ENCODE results near the gene BRD4.
"Not testable (repeated sequence)": the region's sequence is repeated elsewhere in the genome, so short reads cannot be mapped to it uniquely, and the experiment has no call there.

The BRD4 gene

DNA sequence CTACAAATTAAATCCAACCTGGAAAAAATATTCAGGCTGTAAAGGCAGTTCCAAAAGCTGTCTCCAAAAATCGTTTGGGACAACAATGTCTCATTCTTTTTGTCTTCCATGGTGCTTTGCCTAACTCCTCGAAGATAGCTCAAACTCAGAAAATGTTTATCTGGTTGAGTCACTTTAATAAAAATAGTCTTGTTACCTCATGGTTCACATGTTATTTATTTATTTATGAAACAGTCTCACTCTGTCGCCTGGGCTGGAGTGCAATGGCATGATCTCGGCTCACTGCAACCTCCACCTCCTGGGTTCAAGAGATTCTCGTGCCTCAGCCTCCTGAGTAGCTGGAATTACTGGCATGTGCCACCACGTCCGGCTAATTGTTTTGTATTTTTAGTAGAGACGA is 4.9 kb upstream of the BRD4 start:
- no peak overlapping the region for H3K9ac ChIP-seq (ENCODE audit: low read length in 5 of 5)
- H3K4me3 ChIP-seq (ENCODE audit: low read depth in 1 of 5, low read length in 5 of 5), result no peak overlapping the region
- peaks cover 0 to 10% (median 9%) of the 10 kb centered on the region in 5 donors for H3K4me1 ChIP-seq (ENCODE audit: control insufficient read depth in 5 of 5, insufficient read depth in 5 of 5, low read length in 5 of 5)
- no peaks in the 10 kb centered on the region for H3K9me3 ChIP-seq (ENCODE audit: control insufficient read depth in 5 of 5, low read length in 5 of 5)
- no peaks in the 10 kb centered on the region for H3K36me3 ChIP-seq (ENCODE audit: control insufficient read depth in 5 of 5, insufficient read depth in 5 of 5, low read length in 5 of 5)
- no peak overlapping the region for H3K27ac ChIP-seq (ENCODE audit: low read depth, low read length)
- H3K27me3 ChIP-seq (ENCODE audit: control insufficient read depth in 5 of 5, insufficient read depth in 4 of 5, low read length in 5 of 5), result no peaks in the 10 kb centered on the region

GRCh38 chr19:15335992-15336391 is 3.7 kb upstream of the BRD4 start:
- not testable (repeated sequence) for H3K27ac ChIP-seq (ENCODE audit: low read depth, low read length); H3K9me3 ChIP-seq (ENCODE audit: control insufficient read depth in 5 of 5, low read length in 5 of 5); H3K9ac ChIP-seq (ENCODE audit: low read length in 5 of 5); H3K36me3 ChIP-seq (ENCODE audit: control insufficient read depth in 5 of 5, insufficient read depth in 5 of 5, low read length in 5 of 5); H3K4me3 ChIP-seq (ENCODE audit: low read depth in 1 of 5, low read length in 5 of 5); H3K27me3 ChIP-seq (ENCODE audit: control insufficient read depth in 5 of 5, insufficient read depth in 4 of 5, low read length in 5 of 5)
- peaks cover 0 to 14% (median 11%) of the 10 kb centered on the region in 5 donors for H3K4me1 ChIP-seq (ENCODE audit: control insufficient read depth in 5 of 5, insufficient read depth in 5 of 5, low read length in 5 of 5)

GRCh38 chr19:15331419-15332310 is 674 bp downstream of the BRD4 start:
- Histone ChIP-seq H3K9me3 (ENCODE audit: control insufficient read depth in 5 of 5, low read length in 5 of 5) (no peaks in the 10 kb centered on the region), H3K9ac (ENCODE audit: low read length in 5 of 5) (peak overlapping the region in 4 of 5 donors; percentile 77 to 98 (median 94)), H3K4me3 (ENCODE audit: low read depth in 1 of 5, low read length in 5 of 5) (peak overlapping the region; percentile 73 to 94 (median 88)), H3K27ac (ENCODE audit: low read depth, low read length) (peak overlapping the region; percentile 94), H3K36me3 (ENCODE audit: control insufficient read depth in 5 of 5, insufficient read depth in 5 of 5, low read length in 5 of 5) (no peaks in the 10 kb centered on the region), H3K4me1 (ENCODE audit: control insufficient read depth in 5 of 5, insufficient read depth in 5 of 5, low read length in 5 of 5) (peaks cover 7 to 53% (median 49%) of the 10 kb centered on the region in 5 donors), H3K27me3 (ENCODE audit: control insufficient read depth in 5 of 5, insufficient read depth in 4 of 5, low read length in 5 of 5) (no peaks in the 10 kb centered on the region)

DNA sequence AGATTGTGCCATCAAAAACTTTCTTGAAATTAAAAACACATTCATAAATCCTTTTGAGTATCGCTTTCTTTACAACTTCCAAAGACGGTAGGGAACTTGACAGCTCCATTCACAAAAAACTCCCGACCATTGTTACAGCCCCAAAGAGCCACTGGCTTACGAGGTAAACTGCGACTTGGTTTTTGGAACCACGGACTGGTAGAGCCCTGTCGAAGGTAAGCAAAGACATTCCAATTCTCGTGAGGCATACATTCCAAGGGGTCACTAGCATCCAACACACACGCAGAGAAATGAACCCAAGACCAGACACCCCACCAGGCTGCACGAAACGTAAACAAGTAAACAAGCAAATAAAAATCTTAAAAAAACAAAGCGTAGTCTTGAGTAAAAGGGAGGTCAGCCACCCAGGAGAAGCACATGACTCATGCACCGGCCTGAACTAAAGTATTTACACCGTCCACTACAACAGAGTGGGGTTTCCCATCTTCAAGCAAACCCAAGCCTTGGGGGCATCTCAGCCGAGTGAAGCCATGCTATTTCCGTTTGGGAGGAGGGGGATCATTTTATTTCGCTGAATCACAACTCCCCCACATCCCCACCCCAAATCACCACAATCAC is 1.4 kb downstream of the BRD4 start:
- Histone ChIP-seq H3K9ac (ENCODE audit: low read length in 5 of 5) (peak overlapping the region; percentile 52 to 98 (median 93)), H3K4me1 (ENCODE audit: control insufficient read depth in 5 of 5, insufficient read depth in 5 of 5, low read length in 5 of 5) (peaks cover 7 to 60% (median 56%) of the 10 kb centered on the region in 5 donors), H3K4me3 (ENCODE audit: low read depth in 1 of 5, low read length in 5 of 5) (peak overlapping the region; percentile 73 to 94 (median 88))

GRCh38 chr19:15328312-15328711 is 4.0 kb downstream of the BRD4 start:
- no peaks in the 10 kb centered on the region for H3K9me3 ChIP-seq (ENCODE audit: control insufficient read depth in 5 of 5, low read length in 5 of 5)
- no peaks in the 10 kb centered on the region for H3K27me3 ChIP-seq (ENCODE audit: control insufficient read depth in 5 of 5, insufficient read depth in 4 of 5, low read length in 5 of 5)
- H3K4me3 ChIP-seq (ENCODE audit: low read depth in 1 of 5, low read length in 5 of 5), result peak overlapping the region in 1 of 5 donors; percentile 11
- peak overlapping the region; percentile 23 for H3K27ac ChIP-seq (ENCODE audit: low read depth, low read length)
- no peak overlapping the region for H3K9ac ChIP-seq (ENCODE audit: low read length in 5 of 5)
- no peaks in the 10 kb centered on the region for H3K36me3 ChIP-seq (ENCODE audit: control insufficient read depth in 5 of 5, insufficient read depth in 5 of 5, low read length in 5 of 5)
- peaks cover 24 to 84% (median 81%) of the 10 kb centered on the region in 5 donors for H3K4me1 ChIP-seq (ENCODE audit: control insufficient read depth in 5 of 5, insufficient read depth in 5 of 5, low read length in 5 of 5)

More for the DNA sequence above, 1.4 kb downstream of the BRD4 start:
- Histone ChIP-seq H3K27me3 (ENCODE audit: control insufficient read depth in 5 of 5, insufficient read depth in 4 of 5, low read length in 5 of 5) (no peaks in the 10 kb centered on the region), H3K9me3 (ENCODE audit: control insufficient read depth in 5 of 5, low read length in 5 of 5) (no peaks in the 10 kb centered on the region), H3K36me3 (ENCODE audit: control insufficient read depth in 5 of 5, insufficient read depth in 5 of 5, low read length in 5 of 5) (no peaks in the 10 kb centered on the region), H3K27ac (ENCODE audit: low read depth, low read length) (peak overlapping the region; percentile 94)

DNA sequence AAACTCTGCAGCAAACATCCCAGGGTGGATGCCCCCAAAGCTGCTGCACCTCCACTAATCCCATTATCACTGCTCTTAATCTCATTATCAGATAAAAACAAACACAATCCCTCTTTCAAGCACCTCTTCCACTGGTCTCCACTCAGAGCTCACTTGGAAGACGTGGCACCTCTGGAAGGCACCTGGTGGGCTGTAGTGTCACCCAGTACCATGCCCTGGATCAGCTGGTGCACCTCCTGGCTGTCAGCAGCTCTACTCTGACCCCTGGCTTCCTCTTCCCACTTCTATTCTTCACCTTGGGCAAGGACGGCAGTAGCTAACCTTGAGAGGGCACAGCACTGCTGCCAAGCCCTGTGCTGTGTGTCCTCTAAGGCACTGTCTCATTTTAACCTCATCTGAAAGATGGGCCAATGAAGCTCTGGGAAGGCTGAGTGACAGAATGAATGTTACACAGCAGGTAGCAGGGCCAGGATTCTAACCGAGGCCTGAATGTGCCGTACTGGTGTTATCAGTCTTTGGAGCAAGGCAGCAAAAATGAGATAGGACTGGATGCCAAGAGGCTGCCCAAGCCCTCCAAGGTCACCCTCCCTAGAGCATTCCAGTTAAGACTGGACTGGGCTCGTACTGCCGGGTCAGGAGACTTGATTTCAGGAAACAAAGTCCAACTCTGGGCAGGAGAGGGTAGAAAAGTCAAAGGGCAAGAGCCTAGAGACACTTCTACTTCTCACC is 7.4 kb downstream of the BRD4 start:
- peak overlapping the region; percentile 37 for H3K27ac ChIP-seq (ENCODE audit: low read depth, low read length)
- H3K27me3 ChIP-seq (ENCODE audit: control insufficient read depth in 5 of 5, insufficient read depth in 4 of 5, low read length in 5 of 5), result no peaks in the 10 kb centered on the region
- H3K9ac ChIP-seq (ENCODE audit: low read length in 5 of 5), result peak overlapping the region in 4 of 5 donors; percentile 8 to 36 (median 29)
- no peaks in the 10 kb centered on the region for H3K9me3 ChIP-seq (ENCODE audit: control insufficient read depth in 5 of 5, low read length in 5 of 5)
- peaks cover 27 to 84% (median 83%) of the 10 kb centered on the region in 5 donors for H3K4me1 ChIP-seq (ENCODE audit: control insufficient read depth in 5 of 5, insufficient read depth in 5 of 5, low read length in 5 of 5)
- H3K4me3 ChIP-seq (ENCODE audit: low read depth in 1 of 5, low read length in 5 of 5), result no peak overlapping the region
- H3K36me3 ChIP-seq (ENCODE audit: control insufficient read depth in 5 of 5, insufficient read depth in 5 of 5, low read length in 5 of 5), result no peaks in the 10 kb centered on the region

- H3K36me3 ChIP-seq (ENCODE audit: control insufficient read depth in 5 of 5, insufficient read depth in 5 of 5, low read length in 5 of 5), result no peaks in the 10 kb centered on the region
- no peaks in the 10 kb centered on the region for H3K27me3 ChIP-seq (ENCODE audit: control insufficient read depth in 5 of 5, insufficient read depth in 4 of 5, low read length in 5 of 5)
- no peaks in the 10 kb centered on the region for H3K9me3 ChIP-seq (ENCODE audit: control insufficient read depth in 5 of 5, low read length in 5 of 5)
- peak overlapping the region in 2 of 5 donors; percentile 21 to 41 for H3K9ac ChIP-seq (ENCODE audit: low read length in 5 of 5)
- peak overlapping the region in 1 of 5 donors; percentile 22 for H3K4me3 ChIP-seq (ENCODE audit: low read depth in 1 of 5, low read length in 5 of 5)
- H3K27ac ChIP-seq (ENCODE audit: low read depth, low read length), result peak overlapping the region; percentile 69
- peaks cover 26 to 89% (median 86%) of the 10 kb centered on the region in 5 donors for H3K4me1 ChIP-seq (ENCODE audit: control insufficient read depth in 5 of 5, insufficient read depth in 5 of 5, low read length in 5 of 5)
These were observed 8.7 kb downstream of the BRD4 start for GRCh38 chr19:15323496-15324235.

DNA sequence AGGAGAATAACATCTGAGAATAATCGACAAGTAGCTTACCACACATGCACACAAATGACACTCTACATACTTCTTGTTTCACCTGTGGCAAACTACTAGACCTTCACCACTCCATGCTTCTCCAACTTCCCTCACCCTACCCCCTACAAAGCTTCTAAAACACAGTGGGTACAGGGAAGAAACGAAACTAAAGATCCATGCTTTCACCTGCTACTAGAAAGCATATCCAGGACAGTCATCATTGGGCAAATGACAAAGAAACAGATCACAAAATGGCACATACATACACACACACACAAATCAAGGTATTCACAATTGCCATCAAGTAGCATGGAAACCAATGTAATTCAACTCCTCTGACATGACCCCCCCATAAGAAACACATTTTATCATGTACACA is 10.6 kb downstream of the BRD4 start:
- Histone ChIP-seq H3K9me3 (ENCODE audit: control insufficient read depth in 5 of 5, low read length in 5 of 5) (no peaks in the 10 kb centered on the region), H3K4me1 (ENCODE audit: control insufficient read depth in 5 of 5, insufficient read depth in 5 of 5, low read length in 5 of 5) (peaks cover 25 to 90% (median 88%) of the 10 kb centered on the region in 5 donors), H3K4me3 (ENCODE audit: low read depth in 1 of 5, low read length in 5 of 5) (no peak overlapping the region), H3K27ac (ENCODE audit: low read depth, low read length) (no peak overlapping the region), H3K36me3 (ENCODE audit: control insufficient read depth in 5 of 5, insufficient read depth in 5 of 5, low read length in 5 of 5) (no peaks in the 10 kb centered on the region), H3K9ac (ENCODE audit: low read length in 5 of 5) (no peak overlapping the region), H3K27me3 (ENCODE audit: control insufficient read depth in 5 of 5, insufficient read depth in 4 of 5, low read length in 5 of 5) (no peaks in the 10 kb centered on the region)

- H3K27ac ChIP-seq (ENCODE audit: low read depth, low read length), result peak overlapping the region; percentile 33
These were observed 12.2 kb downstream of the BRD4 start for GRCh38 chr19:15320116-15320515.

More at GRCh38 chr19:15320116-15320515, 12.2 kb downstream of the BRD4 start:
- H3K4me1 ChIP-seq (ENCODE audit: control insufficient read depth in 5 of 5, insufficient read depth in 5 of 5, low read length in 5 of 5), result peaks cover 25 to 87% (median 80%) of the 10 kb centered on the region in 5 donors
- no peak overlapping the region for H3K4me3 ChIP-seq (ENCODE audit: low read depth in 1 of 5, low read length in 5 of 5)
- H3K27me3 ChIP-seq (ENCODE audit: control insufficient read depth in 5 of 5, insufficient read depth in 4 of 5, low read length in 5 of 5), result no peaks in the 10 kb centered on the region
- no peaks in the 10 kb centered on the region for H3K9me3 ChIP-seq (ENCODE audit: control insufficient read depth in 5 of 5, low read length in 5 of 5)
- H3K36me3 ChIP-seq (ENCODE audit: control insufficient read depth in 5 of 5, insufficient read depth in 5 of 5, low read length in 5 of 5), result no peaks in the 10 kb centered on the region
- peak overlapping the region in 2 of 5 donors; percentile 10 to 18 for H3K9ac ChIP-seq (ENCODE audit: low read length in 5 of 5)

All from subcutaneous abdominal adipose tissue (tissue), 5 donors.